Uterus (tissue), 4 donors: Measurements from ENCODE around the gene OR8B12. TPM values are rescaled to one million over a fixed set of nuclear protein-coding genes. Genes with fewer than 3 reads are reported as not detected.
A peak's percentile ranks its signal among the peaks of the same experiment; 100 is the strongest.

Experiments used
- DNase-seq, 2 donors: peaks; one replicate each; pipeline ENCODE4 v3.0.0-alpha.2; 2019 to 2020
- H3K27ac ChIP-seq, 2 donors: fragments of 200-600 bp; sonication (generic); 1 replicate in 1 of 2; 2 replicates in 1 of 2; pipeline ENCODE4 v1.5.1; 2016 to 2018
- H3K27me3 ChIP-seq, 2 donors: fragments of 200-600 bp; sonication (generic); one replicate each; pipeline ENCODE4 v1.5.1; 2018 to 2019; ENCODE audit warnings: control low read depth in 1 of 2
- H3K36me3 ChIP-seq, 2 donors: fragments of 200-600 bp; sonication (generic); one replicate each; pipeline ENCODE4 v1.5.1; 2019; ENCODE audit warnings: control low read depth in 1 of 2
- H3K4me1 ChIP-seq, 2 donors: fragments of 200-600 bp; sonication (generic); one replicate each; pipeline ENCODE4 v1.5.1; 2018 to 2019; ENCODE audit warnings: control low read depth in 1 of 2
- H3K4me3 ChIP-seq, 2 donors: fragments of 200-600 bp; sonication (generic); 1 replicate in 1 of 2; 2 replicates in 1 of 2; pipeline ENCODE4 v1.5.1; 2018 to 2019; ENCODE audit warnings: mild to moderate bottlenecking in 1 of 2
- H3K9me3 ChIP-seq, 2 donors: fragments of 200-600 bp; sonication (generic); one replicate each; pipeline ENCODE4 v1.5.1; 2019; ENCODE audit warnings: control low read depth in 1 of 2
- CTCF ChIP-seq, 4 experiments: fragments of 200-600 bp in 2 of 4; fragments of 450-650 bp in 2 of 4; sonication (generic) in 2 of 4; IDR thresholded peaks; one replicate each; pipeline ENCODE4 v1.5.1; 2016 to 2019; ENCODE audit warnings: antibody characterized with exemption in 4 of 4, mild to moderate bottlenecking in 2 of 4, moderate library complexity in 1 of 4
- POLR2A ChIP-seq, 2 donors: fragments of 450-650 bp; IDR thresholded peaks; one replicate each; pipeline ENCODE4 v1.6.1; 2016; ENCODE audit warnings: antibody characterized with exemption in 2 of 2, mild to moderate bottlenecking in 1 of 2, moderate library complexity in 1 of 2
- intact Hi-C: fragments of 100-400 bp; cut with DNase I; formaldehyde crosslinking; loops from one replicate; pipeline ENCODE4 v1.15.1; 2023; ENCODE audit warnings: low total_unique reads
- total RNA-seq, 4 donors: library from RNA; depleted of rRNA in 3 of 4; stranded (reverse); fragments of >200 nt in 3 of 4; gene quantifications; one replicate each; pipeline versions ENCODE4 v1.1.0 to v1.2.4, GENCODE V29; 2014 to 2023
- donor health status: DM: yes; HTN: yes; CAD: no.

Gene OR8B12
- not detected for total RNA-seq

GRCh38 chr11:124543554-124543953 lies at the start of gene OR8B12:
Gene OR8B12, minus strand, starts transcription at chr11:124543654. Its CDS starts 0 bp downstream, at chr11:124543654.
- Histone ChIP-seq H3K4me1 (no peaks in the 10 kb centered on the region), H3K27me3 (no peaks in the 10 kb centered on the region), H3K27ac (no peak within 1 kb of the TSS), H3K36me3 (no peaks in the 10 kb centered on the region), H3K9me3 (no peaks in the 10 kb centered on the region), H3K4me3 (no peak within 1 kb of the TSS)
- TF ChIP-seq POLR2A (IDR thresholded peaks at IDR 0.05) (no peak), CTCF (IDR thresholded peaks at IDR 0.05) (no peak)
- intact Hi-C loops, result no loop called here
- no peak for DNase-seq

- intact Hi-C loops, result no loop called here
- Histone ChIP-seq H3K27ac (no peak overlapping the region), H3K36me3 (no peaks in the 10 kb centered on the region), H3K4me1 (no peaks in the 10 kb centered on the region), H3K27me3 (peaks cover 0 to 5% of the 10 kb centered on the region in 2 donors), H3K9me3 (no peaks in the 10 kb centered on the region), H3K4me3 (no peak overlapping the region)
- no peak for TF ChIP-seq CTCF (IDR thresholded peaks at IDR 0.05)
- no peak for TF ChIP-seq POLR2A (IDR thresholded peaks at IDR 0.05)
- DNase-seq, result no peak
These were observed 49.2 kb upstream of the OR8B12 start for GRCh38 chr11:124592627-124593026.

GRCh38 chr11:124591430-124591829 lies 48.0 kb upstream of the OR8B12 start:
- no peak for DNase-seq
- H3K4me3 ChIP-seq, result no peak overlapping the region
- intact Hi-C loops, result no loop called here

GRCh38 chr11:124586238-124586860 lies 42.9 kb upstream of the OR8B12 start:
- H3K27ac ChIP-seq, result no peak overlapping the region
- H3K4me3 ChIP-seq, result no peak overlapping the region
- H3K4me1 ChIP-seq, result no peaks in the 10 kb centered on the region
- H3K9me3 ChIP-seq, result no peaks in the 10 kb centered on the region
- TF ChIP-seq POLR2A (IDR thresholded peaks at IDR 0.05), result no peak
- peak in 3 of 4 experiments; percentile 25 to 40 (median 36) for TF ChIP-seq CTCF (IDR thresholded peaks at IDR 0.05)
- H3K27me3 ChIP-seq, result no peaks in the 10 kb centered on the region
- H3K36me3 ChIP-seq, result no peaks in the 10 kb centered on the region
- peak in 1 of 2 donors; percentile 18 for DNase-seq
- intact Hi-C loops, result no loop called here

More at GRCh38 chr11:124591430-124591829, 48.0 kb upstream of the OR8B12 start:
- no peak for TF ChIP-seq CTCF (IDR thresholded peaks at IDR 0.05)
- H3K36me3 ChIP-seq, result no peaks in the 10 kb centered on the region
- H3K27ac ChIP-seq, result no peak overlapping the region
- H3K4me1 ChIP-seq, result no peaks in the 10 kb centered on the region
- peaks cover 0 to 5% of the 10 kb centered on the region in 2 donors for H3K27me3 ChIP-seq
- H3K9me3 ChIP-seq, result no peaks in the 10 kb centered on the region

- H3K9me3 ChIP-seq, result no peaks in the 10 kb centered on the region
- no peaks in the 10 kb centered on the region for H3K4me1 ChIP-seq
- no peak for TF ChIP-seq POLR2A (IDR thresholded peaks at IDR 0.05)
- no peak for TF ChIP-seq CTCF (IDR thresholded peaks at IDR 0.05)
- H3K27me3 ChIP-seq, result no peaks in the 10 kb centered on the region
- DNase-seq, result no peak
- H3K36me3 ChIP-seq, result no peaks in the 10 kb centered on the region
- H3K4me3 ChIP-seq, result no peak overlapping the region
- H3K27ac ChIP-seq, result no peak overlapping the region
- intact Hi-C loops, result no loop called here
These were observed 41.4 kb upstream of the OR8B12 start for GRCh38 chr11:124584681-124585372.
